OCI-LY1 (cell line): Measurements from ENCODE around the gene SAFB.

Source experiments
- EZH2 ChIP-seq: fragments of 200-600 bp; sonication (generic), shearing (Covaris generic); IDR thresholded peaks from 2 replicates; pipeline ENCODE4 v1.8.0; 2017; ENCODE audit warnings: borderline replicate concordance, mixed run types, mild to moderate bottlenecking, antibody characterized with exemption, low read length, moderate library complexity, mixed read lengths
- TF ChIP-seq, protein P1 (sequence below): fragments of 200-600 bp; sonication (generic), shearing (Covaris generic); IDR thresholded peaks from 2 replicates; pipeline ENCODE4 v1.5.1; 2017; ENCODE audit warnings: mild to moderate bottlenecking, antibody characterized with exemption, low read length, moderate library complexity, mixed read lengths

DNA sequence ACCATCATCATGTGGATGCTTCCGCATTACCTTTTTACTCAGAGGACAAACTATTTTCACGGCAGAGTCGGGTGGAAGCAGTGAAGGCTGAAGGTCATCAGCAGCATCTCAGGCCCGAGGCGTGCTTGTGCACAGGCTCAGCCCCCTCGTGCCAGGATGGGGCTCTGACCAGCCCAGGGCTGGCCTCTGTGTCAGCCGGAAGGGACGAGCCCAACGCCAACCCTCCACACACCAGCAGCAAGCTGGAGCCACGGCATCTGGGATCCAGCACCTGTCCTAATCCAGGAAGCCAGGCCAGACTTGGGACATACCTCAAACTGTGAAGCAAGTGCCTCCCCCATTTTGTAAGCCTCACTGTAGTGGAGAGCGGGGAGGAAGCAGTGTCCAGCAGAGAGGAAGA, 46.3 kb downstream of the SAFB start:
- TF ChIP-seq, protein P1, sequence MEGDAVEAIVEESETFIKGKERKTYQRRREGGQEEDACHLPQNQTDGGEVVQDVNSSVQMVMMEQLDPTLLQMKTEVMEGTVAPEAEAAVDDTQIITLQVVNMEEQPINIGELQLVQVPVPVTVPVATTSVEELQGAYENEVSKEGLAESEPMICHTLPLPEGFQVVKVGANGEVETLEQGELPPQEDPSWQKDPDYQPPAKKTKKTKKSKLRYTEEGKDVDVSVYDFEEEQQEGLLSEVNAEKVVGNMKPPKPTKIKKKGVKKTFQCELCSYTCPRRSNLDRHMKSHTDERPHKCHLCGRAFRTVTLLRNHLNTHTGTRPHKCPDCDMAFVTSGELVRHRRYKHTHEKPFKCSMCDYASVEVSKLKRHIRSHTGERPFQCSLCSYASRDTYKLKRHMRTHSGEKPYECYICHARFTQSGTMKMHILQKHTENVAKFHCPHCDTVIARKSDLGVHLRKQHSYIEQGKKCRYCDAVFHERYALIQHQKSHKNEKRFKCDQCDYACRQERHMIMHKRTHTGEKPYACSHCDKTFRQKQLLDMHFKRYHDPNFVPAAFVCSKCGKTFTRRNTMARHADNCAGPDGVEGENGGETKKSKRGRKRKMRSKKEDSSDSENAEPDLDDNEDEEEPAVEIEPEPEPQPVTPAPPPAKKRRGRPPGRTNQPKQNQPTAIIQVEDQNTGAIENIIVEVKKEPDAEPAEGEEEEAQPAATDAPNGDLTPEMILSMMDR = no peak
- TF ChIP-seq EZH2 = no peak
